GM18867 (cell line): ENCODE measurements around the gene MVP.
"Not testable (repeated sequence)": the region's sequence is repeated elsewhere in the genome, so short reads cannot be mapped to it uniquely, and the experiment has no call there.

Experiments used
- ATAC-seq: cut with Tn5 transposase; IDR thresholded peaks from one replicate; pipeline ENCODE4 v1.9.1; 2021; ENCODE audit warnings: mild to moderate bottlenecking, moderate library complexity; ENCODE audit not compliant: unreplicated experiment

MVP gene

DNA sequence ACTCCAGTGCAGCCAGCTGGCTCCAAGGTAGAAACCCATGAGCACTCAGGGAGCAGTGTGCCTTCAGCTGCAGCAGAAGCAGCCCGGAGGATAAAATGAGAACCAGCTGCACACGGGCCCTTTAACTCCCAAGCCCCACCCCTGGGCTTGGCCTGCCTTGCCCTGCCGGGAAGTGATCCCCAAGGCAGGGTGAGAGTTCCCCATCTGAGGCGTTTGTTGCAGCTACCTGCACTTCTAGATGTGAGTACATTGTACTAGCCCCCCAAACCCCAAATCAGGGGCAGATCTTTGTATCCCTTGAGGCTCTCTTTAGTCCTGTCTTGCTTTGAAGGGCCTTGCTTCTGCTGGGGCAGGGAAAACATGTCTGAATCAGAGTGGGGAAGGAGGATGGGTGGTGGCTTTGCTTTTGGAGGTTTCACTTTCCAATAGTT is at the start of gene MVP:
Gene MVP, plus strand, starts transcription at position 192 of the 431 bp plus-strand sequence. CDS start 10,088 bp downstream, outside the sequence.
- no peak for ATAC-seq

DNA sequence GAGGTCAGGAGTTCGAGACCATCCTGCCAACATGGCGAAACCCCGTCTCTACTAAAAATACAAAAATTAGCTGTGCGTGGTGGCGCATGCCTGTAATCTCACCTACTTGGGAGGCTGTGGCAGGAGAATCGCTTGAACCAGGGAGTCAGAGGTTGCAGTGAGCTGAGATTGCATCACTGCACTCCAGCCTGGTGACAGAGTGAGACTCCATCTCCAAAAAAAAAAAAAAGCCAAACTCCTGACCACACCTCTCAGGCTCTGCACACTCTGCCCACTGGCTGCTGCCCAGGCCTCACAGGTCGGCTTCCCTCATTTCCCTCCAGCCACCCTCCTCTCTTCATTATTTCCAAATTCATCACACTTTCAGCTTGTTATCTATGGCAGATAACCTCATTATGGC is 47.9 kb upstream of the MVP start:
- not testable (repeated sequence) for ATAC-seq

DNA sequence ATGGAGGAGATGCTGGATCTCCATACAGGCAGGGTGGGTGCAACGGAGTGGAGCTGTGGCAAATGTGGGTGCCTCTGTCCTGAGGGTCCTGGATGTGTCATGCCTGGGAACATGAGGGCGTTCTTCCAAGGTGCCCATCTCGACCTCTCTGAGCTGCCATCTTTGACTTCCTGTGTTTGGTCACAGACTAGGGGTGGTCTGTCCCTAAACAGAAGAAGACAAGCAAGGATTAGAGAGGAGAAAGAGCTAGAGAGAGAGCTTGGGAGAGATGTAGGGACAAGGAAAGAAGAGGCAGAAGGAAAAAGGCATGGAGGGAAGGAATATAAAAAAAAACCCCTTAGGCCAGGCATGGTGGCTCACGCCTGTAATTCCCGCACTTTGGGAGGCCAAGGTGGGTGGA is 45.5 kb upstream of the MVP start:
- no peak for ATAC-seq

DNA sequence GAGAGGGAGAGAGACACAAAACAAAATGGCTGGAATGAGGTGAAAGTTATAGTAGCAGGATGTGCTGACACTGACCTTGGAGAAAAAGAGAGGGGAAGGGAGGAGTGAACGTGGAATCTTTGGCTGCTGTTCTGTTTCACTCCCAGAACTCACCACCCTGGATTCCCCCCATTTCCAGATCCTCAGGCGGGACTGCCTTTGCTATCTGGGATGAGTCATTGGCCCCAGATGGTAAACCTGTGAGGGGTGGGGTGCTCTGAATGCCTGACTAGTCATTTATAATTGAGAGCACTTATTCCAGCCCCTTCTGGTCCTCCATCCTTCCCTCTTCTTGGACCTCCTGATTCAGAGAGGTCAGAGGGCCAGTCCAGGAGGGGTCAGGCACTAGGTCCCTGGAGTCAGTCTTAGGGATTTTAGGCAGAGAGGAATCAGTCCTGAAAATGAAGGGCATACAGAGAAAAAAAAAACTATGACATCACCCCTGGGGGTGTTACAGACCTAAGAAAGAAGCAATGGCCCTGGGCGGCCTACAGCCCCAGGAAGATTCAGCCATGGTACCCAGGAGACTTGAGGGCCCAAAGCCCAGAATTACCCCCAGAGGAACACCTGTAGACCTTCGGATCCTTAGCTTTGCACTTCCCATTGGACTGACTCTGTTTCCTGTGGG is 44.4 kb upstream of the MVP start:
- ATAC-seq = no peak

DNA sequence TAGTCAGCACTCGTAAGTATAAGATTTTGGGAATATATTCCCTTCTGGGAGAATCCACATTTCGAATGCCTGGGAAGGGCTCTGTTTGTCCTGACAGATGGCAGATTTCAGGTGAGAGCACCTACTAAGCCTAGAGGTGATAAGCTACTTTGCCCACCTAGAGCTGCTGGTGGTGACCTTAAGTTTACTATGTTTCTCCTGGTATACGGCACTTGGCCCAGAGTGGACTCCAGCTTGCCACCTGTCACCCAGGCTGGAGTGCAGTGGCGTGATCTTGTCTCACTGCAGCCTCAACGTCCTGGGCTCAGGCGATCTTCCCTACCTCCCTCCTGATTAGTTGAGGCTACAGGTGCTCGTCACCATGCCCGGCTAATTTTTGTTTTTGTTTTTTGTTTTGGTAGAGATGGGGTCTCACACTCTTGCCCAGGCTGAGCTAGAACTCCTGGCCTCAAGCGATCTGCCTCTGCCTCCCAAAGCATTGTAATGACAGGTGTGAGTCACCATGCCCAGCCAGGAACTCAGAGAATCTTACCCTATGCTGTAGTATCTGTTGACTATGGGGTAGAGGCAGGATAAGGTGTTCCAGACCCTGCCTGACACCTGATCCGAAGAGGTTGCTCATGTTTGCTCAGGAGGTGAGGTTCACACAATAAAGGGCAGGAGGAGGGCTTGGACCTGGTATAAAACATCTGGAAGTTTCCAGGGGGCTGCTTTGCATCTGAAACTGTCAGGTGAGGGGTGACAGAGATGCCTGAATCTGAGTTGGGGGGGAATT is 42.5 kb upstream of the MVP start, which contains the start of gene ZG16:
Gene ZG16, plus strand, starts transcription at position 681 of the 775 bp plus-strand sequence. CDS start 1,011 bp downstream, outside the sequence.
- no peak for ATAC-seq

DNA sequence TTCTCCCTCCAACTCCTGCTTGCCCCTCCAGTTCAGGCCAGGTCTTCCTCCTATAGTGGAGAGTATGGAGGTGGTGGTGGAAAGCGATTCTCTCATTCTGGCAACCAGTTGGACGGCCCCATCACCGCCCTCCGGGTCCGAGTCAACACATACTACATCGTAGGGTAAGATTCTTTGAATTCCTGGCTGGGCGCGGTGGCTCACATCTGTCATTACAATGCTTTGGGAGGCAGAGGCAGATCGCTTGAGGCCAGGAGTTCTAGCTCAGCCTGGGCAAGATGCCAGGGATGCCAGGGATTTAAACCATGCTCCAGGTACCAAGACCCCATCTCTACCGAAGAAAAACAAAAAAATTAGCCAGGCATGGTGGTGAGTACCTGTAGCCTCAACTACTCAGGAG is 40.8 kb upstream of the MVP start:
- ATAC-seq = no peak

DNA sequence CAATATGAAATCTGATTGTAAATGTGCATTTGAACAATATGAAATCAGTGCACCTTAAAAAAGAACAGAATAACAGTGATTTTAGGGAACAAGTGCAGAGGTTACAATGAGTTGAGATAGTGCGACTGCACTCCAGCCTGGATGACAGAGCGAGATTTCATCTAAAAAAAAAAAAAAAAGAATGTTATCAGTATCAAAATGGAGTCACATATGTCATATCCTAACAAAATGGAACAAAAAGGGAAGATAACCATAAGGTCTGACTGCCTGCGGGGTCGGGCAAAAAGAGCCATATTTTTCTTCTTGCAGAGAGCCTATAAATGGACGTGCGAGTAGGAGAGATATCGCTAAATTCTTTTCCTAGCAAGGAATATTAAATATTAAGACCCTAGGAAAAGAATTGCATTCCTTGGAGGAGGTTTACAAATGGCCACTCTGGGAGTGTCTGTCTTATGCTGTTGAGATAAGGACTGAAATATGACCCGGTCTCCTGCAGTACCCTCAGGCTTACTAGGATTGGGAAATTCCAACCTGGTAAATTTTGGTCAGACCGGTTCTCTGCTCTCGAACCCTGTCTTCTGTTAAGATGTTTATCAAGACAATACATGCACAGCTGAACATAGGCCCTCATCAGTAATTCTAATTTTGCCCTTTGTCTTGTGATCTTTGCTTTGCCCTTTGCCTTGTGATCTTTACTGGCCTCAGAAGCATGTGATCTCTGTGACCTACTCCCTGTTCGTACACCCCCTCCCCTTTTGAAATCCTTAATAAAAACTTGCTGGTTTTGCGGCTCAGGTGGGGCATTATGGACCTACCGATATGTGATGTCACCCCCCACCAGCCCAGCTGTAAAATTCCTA is 36.9 kb upstream of the MVP start:
- ATAC-seq = not testable (repeated sequence)

DNA sequence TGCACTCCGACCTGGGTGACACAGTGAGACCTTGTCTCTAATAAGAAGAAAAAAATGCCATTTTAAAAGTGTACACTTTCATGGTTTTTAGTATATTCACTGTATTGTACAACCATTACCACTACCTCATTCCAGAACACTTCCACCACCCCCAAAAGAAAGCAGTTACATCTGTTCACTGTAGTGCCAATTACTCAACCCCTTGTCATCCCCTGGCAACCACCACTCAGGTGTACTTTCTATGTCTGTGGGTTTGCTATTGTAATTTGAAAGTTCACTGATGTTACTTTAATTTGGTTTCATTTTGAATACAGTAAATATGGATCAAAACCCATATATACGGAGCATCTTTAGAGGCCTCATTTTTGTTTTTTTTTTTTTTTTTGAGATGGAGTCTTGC is 36.1 kb upstream of the MVP start:
- ATAC-seq = no peak

DNA sequence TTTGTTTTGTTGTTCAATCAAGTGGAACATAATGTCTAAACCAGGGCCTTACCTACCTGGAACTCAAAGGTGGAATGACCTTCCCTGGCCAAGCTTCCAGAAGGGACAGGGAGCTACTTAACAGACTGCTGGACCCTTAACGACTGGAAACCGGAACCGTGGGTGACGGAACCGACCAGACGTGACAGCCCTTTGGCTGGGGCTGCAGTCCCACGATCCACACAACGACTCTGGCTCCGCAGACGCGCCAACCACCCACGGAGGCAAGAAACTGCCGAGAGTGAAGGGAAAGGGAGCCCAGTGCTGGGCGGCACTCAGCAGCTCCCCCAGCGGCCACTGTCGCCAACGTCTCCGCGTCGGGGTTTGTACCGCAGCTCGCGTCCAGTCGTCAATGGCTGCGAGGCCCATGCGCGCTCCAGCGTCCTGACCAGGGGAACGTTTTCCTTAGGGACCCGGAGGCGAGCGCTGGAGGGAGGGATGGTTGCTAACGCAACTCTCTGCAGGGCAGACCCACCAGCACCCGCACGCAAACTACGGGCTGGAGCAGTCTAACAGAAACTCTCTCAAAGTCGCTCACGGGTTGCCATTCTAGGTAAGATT is 35.3 kb upstream of the MVP start:
- peak; percentile 49 for ATAC-seq

DNA sequence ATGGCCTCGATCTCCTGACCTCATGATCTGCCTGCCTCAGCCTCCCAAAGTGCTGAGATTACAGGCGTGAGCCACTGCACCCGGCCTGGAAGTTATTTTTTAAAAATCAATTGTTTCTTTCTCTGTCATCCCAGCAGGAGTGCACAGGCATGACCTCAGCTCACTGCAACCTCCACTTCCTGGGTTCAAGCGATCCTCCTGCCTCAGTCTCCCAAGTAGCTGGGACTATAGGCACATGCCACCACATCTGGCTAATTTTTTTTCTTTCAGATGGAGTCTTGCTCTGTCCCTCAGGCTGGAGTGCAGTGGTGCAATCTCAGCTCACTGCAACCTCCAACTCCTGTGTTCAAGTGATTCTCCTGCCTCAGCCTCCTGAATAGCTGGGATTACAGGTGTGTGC is 33.1 kb upstream of the MVP start:
- ATAC-seq = not testable (repeated sequence)

DNA sequence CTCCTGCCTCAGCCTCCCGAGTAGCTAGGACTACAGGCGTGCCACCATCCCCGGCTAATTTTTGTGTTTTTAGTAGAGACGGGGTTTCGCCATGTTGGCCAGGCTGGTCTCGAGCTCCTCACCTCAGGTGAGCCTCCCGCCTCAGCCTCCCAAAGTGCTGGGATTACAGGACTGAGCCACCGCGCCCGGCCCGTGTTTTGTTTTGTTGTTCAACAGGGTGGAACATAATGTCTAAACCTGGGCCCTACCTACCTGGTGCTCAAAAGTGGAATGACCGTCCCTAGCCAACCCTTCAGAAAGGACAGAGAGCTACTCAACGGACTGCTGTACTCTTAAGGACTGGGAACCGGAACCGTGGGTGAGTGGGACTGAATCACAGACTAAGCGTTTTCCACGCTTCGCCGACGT is 30.5 kb upstream of the MVP start:
- ATAC-seq = no peak

DNA sequence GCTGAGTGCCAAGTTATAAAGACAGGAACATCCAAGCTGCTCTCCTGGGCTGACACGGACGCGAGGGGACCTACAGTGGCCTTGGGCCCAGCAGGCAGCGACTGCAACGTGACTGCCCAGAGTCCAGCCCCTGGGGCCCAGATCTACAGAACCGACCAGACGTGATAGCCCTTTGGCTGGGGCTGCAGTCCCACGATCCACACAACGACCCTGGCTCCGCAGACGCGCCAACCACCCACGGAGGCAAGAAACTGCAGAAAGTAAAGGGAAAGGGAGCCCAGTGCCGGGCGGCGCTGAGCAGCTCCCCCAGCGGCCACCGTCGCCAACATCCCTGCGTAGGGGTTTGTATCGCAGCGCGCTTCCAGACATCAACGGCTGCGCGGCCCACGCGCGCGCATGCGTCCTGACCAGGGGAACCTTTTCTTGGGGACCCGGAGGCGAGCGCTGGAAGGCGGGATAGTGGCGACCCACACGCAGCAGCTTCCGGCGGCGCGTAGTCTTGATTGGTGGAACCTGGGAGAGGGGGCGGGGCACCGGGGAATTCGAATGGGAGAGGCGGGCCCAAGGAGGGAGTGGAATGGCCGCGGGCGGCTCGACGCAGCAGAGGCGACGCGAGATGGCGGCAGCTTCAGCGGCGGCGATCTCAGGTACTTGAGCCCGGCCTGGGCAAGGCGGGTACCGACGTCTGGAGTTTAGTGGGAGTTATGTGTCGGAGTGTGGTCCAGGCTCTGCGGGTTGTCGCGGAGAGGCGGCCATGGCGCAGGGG is 29.9 kb upstream of the MVP start, which contains the start of gene KIF22:
Gene KIF22, plus strand, starts transcription at position 569 of the 766 bp plus-strand sequence. Its CDS starts 9 bp downstream, at position 578.
- peak; percentile 89 for ATAC-seq

DNA sequence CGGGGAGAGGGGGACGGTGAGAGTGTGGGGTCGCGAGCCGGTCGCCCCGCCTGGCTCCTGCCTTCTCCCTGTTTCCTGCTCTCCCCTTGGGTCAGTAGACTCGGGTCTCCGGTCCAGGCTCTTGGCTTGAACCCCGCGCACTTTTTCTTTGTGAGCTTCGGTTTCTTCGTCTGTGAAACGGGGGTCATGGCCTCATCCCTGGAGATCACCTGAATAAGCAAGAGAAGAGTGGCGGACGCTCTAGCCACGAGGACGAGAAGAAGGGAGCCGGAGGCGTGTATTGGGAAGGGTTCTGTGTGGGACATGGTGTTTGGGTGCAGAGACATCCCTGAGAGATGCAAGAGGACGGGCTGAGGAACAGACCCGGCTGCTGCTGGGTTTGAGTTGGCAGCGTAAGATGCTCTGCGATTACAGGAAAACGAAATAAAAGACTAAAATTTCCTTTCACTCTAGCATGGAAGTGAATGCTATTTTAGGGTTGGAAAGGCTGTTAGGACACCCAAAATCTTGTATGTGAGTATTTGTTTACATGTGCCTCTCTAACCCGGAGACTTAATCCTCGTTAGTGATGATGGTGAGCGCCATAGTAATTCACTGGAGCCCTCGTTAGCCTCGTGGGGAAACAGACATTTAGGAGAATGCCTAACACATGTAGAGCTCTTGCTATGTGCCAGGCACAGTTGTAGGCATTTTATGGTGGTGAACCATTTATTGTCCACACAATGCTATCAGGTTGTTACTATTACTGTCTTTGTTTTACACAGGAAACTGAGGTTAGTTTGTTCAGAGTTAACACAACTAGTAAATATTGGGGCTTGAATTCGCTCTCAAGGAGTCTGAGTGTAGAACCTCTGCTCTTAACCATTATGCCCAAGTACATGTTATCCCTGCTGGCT is 29.1 kb upstream of the MVP start:
- no peak for ATAC-seq

DNA sequence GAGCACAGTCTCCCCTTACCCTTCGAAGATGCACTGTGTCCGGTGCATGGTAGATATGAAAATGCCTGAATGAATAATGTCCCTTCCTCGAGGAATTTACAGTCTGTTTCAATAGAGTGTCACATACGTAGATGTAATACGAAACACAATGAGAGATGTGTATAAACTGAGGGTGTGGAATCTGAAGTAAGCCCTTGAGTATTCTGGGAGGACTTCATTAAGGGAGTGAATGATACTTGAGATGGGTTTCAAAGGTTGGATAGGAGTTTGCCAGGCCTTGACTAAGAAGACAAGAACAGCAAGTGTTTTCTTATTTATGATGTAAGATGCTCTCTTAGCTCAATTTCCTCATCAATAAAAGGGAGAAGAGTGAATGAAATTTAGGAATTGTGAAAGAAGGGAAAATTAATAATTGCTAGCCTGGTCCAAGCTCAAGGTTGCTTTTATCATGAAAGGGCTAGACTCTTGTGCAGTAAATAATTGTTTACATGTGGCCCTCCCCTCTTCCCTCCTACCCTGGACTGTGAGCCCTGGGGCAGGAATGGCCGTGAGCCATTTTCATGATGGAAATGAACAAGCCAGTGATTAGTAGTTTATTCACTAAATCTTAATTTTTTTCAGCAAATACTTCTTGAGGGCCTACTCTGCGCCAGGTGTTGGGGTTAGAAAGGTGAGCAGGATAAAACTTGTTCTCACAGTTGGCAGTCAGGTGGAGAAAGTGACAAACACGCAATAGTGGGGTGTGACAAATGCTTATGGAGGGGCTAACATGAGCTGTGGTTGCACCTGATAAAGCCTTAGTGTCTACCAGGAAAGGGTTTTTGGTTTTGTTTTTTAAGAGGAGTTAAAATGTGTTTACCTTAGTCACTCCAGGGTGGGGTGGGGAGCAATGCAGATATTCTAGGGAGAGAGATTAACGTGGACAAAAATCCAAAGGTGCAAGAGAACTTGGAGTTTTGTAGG is 28.1 kb upstream of the MVP start:
- no peak for ATAC-seq

DNA sequence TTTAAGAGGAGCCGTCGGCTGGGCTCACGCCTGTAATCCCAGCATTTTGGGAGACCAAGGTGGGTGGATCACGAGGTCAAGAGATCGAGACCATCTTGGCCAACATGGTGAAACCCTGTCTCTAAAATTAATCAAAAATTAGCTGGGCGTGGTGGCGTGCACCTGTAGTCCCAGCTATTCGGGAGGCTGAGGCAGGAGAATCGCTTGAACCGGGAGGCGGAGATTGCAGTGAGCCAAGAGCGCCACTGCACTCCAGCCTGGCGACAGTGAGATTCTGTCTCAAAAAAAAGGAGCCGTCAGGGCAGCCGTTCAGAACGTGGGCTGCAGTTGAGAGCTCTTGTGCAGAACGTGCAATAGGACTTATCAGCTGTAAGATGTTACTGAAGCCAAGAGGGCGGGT is 27.1 kb upstream of the MVP start:
- ATAC-seq = not testable (repeated sequence)

DNA sequence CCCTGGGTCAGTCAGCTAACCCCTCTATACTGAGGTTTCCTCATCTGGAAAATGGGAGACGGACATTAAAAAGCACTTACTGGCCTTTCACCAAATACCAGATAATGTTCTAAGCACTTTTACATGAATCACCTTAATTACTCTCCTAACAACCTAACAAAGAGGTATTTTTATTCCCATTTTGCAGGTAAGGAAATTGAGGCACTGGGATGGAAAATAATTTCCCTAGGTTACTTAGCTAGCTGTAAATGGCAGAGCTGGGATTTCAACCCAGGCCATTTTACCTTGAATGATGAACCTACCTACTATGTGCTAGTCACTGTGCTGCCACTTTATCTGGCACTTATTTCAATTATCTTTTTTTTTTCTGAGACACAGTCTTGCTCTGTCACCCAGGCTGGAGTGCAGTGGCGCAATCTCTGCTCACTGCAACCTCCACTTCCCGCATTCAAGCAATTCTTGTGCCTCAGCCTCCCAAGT is 26.0 kb upstream of the MVP start:
- ATAC-seq = no peak

DNA sequence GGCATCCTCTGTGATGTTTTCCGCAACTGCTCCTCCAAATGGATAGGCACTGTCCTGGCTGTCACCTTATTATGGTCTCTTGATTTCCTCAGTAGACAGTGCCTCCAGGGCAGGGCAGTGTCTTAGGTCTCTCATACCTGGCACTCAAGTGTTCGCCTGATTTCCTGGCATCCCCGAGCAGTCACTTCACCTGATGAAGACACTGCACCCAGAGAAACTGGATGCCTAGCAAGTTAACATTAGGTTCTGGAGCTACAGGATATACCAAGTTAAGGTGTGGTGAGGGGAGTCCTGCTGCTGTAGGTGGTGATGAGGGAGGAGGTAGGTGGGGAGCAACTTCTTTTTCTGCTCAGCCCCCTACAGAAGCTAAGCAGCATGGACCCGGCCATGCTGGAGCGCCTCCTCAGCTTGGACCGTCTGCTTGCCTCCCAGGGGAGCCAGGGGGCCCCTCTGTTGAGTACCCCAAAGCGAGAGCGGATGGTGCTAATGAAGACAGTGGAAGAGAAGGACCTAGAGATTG is 17.8 kb upstream of the MVP start:
- ATAC-seq = no peak
